ENCODE data around the gene MRPL44. TPM values are rescaled to one million over a fixed set of nuclear protein-coding genes. Genes with fewer than 3 reads are reported as not detected.

Gene MRPL44
- total RNA-seq, 1 experiment from 2014 or later, result 25.3 TPM

GRCh38 chr2:223954401-223954800 lies 2.9 kb upstream of the MRPL44 start:
- in situ Hi-C loops (cut with HindIII; ENCODE audit: low pct_unique_long_range_greater_than_20kb, low sequenced_read_pairs), result no loop called here
- no peak for DNase-seq (ENCODE audit: low read depth)

GRCh38 chr2:223956300-223956699 lies 963 bp upstream of the MRPL44 start:
- in situ Hi-C loops (cut with HindIII; ENCODE audit: low pct_unique_long_range_greater_than_20kb, low sequenced_read_pairs), result no loop called here
- no peak for DNase-seq (ENCODE audit: low read depth)

GRCh38 chr2:223959688-223960087 lies 2.4 kb downstream of the MRPL44 start:
- DNase-seq (ENCODE audit: low read depth), result no peak
- in situ Hi-C loops (cut with HindIII; ENCODE audit: low pct_unique_long_range_greater_than_20kb, low sequenced_read_pairs), result no loop called here

GRCh38 chr2:223967981-223968380 lies 10.7 kb downstream of the MRPL44 start:
- in situ Hi-C loops (cut with HindIII; ENCODE audit: low pct_unique_long_range_greater_than_20kb, low sequenced_read_pairs), result no loop called here
- no peak for DNase-seq (ENCODE audit: low read depth)

- no peak for DNase-seq (ENCODE audit: low read depth)
- in situ Hi-C loops (cut with HindIII; ENCODE audit: low pct_unique_long_range_greater_than_20kb, low sequenced_read_pairs), result no loop called here
These were observed 12.1 kb downstream of the MRPL44 start for GRCh38 chr2:223969315-223969714.

GRCh38 chr2:223969856-223970255 lies 12.6 kb downstream of the MRPL44 start:
- in situ Hi-C loops (cut with HindIII; ENCODE audit: low pct_unique_long_range_greater_than_20kb, low sequenced_read_pairs), result no loop called here
- DNase-seq (ENCODE audit: low read depth), result no peak

- in situ Hi-C loops (cut with HindIII; ENCODE audit: low pct_unique_long_range_greater_than_20kb, low sequenced_read_pairs), result no loop called here
- peak; percentile 34 for DNase-seq (ENCODE audit: low read depth)
These were observed 13.3 kb downstream of the MRPL44 start for GRCh38 chr2:223970343-223971128.

GRCh38 chr2:223971731-223972130 lies 14.5 kb downstream of the MRPL44 start:
- in situ Hi-C loops (cut with HindIII; ENCODE audit: low pct_unique_long_range_greater_than_20kb, low sequenced_read_pairs), result no loop called here
- no peak for DNase-seq (ENCODE audit: low read depth)

GRCh38 chr2:223972656-223973102 lies 15.4 kb downstream of the MRPL44 start:
- in situ Hi-C loops (cut with HindIII; ENCODE audit: low pct_unique_long_range_greater_than_20kb, low sequenced_read_pairs), result no loop called here
- no peak for DNase-seq (ENCODE audit: low read depth)

- in situ Hi-C loops (cut with HindIII; ENCODE audit: low pct_unique_long_range_greater_than_20kb, low sequenced_read_pairs), result no loop called here
- no peak for DNase-seq (ENCODE audit: low read depth)
These were observed 16.3 kb downstream of the MRPL44 start for GRCh38 chr2:223973606-223974005.

GRCh38 chr2:223976635-223977226 lies 19.5 kb downstream of the MRPL44 start:
- no peak for DNase-seq (ENCODE audit: low read depth)
- in situ Hi-C loops (cut with HindIII; ENCODE audit: low pct_unique_long_range_greater_than_20kb, low sequenced_read_pairs), result loop anchor here (25.0 kb wide), 1 partner anchor 311 kb away; no protein-coding TSS in a partner anchor

GRCh38 chr2:223978451-223978850 lies 21.2 kb downstream of the MRPL44 start:
- no peak for DNase-seq (ENCODE audit: low read depth)
- in situ Hi-C loops (cut with HindIII; ENCODE audit: low pct_unique_long_range_greater_than_20kb, low sequenced_read_pairs), result loop anchor here (25.0 kb wide), 1 partner anchor 309 kb away; no protein-coding TSS in a partner anchor

- in situ Hi-C loops (cut with HindIII; ENCODE audit: low pct_unique_long_range_greater_than_20kb, low sequenced_read_pairs), result loop anchor here (25.0 kb wide), 1 partner anchor 307 kb away; no protein-coding TSS in a partner anchor
- no peak for DNase-seq (ENCODE audit: low read depth)
These were observed 22.6 kb downstream of the MRPL44 start for GRCh38 chr2:223979730-223980396.

- no peak for DNase-seq (ENCODE audit: low read depth)
- in situ Hi-C loops (cut with HindIII; ENCODE audit: low pct_unique_long_range_greater_than_20kb, low sequenced_read_pairs), result loop anchor here (25.0 kb wide), 1 partner anchor 307 kb away; no protein-coding TSS in a partner anchor
These were observed 23.1 kb downstream of the MRPL44 start for GRCh38 chr2:223980397-223980735.

- in situ Hi-C loops (cut with HindIII; ENCODE audit: low pct_unique_long_range_greater_than_20kb, low sequenced_read_pairs), result loop anchor here (25.0 kb wide), 1 partner anchor 306 kb away; no protein-coding TSS in a partner anchor
- no peak for DNase-seq (ENCODE audit: low read depth)
These were observed 23.5 kb downstream of the MRPL44 start for GRCh38 chr2:223980803-223981202.

- in situ Hi-C loops (cut with HindIII; ENCODE audit: low pct_unique_long_range_greater_than_20kb, low sequenced_read_pairs), result loop anchor here (25.0 kb wide), 1 partner anchor 306 kb away; no protein-coding TSS in a partner anchor
- DNase-seq (ENCODE audit: low read depth), result no peak
These were observed 24.0 kb downstream of the MRPL44 start for GRCh38 chr2:223981241-223981640.

- in situ Hi-C loops (cut with HindIII; ENCODE audit: low pct_unique_long_range_greater_than_20kb, low sequenced_read_pairs), result loop anchor here (25.0 kb wide), 1 partner anchor 298 kb away; no protein-coding TSS in a partner anchor
- DNase-seq (ENCODE audit: low read depth), result no peak
These were observed 32.1 kb downstream of the MRPL44 start for GRCh38 chr2:223989206-223989855.

GRCh38 chr2:223989856-223990232 lies 32.6 kb downstream of the MRPL44 start:
- in situ Hi-C loops (cut with HindIII; ENCODE audit: low pct_unique_long_range_greater_than_20kb, low sequenced_read_pairs), result loop anchor here (25.0 kb wide), 1 partner anchor 297 kb away; no protein-coding TSS in a partner anchor
- no peak for DNase-seq (ENCODE audit: low read depth)
